GM19438 (cell line): ENCODE measurements around the gene ACOX3.

ENCODE experiments used
- ATAC-seq: cut with Tn5 transposase; IDR thresholded peaks from one replicate; pipeline ENCODE4 v1.9.1; 2021; ENCODE audit warnings: low read depth; ENCODE audit not compliant: unreplicated experiment

Gene ACOX3

GRCh38 chr4:8468746-8469535, 28.4 kb upstream of the ACOX3 start:
- peak; percentile 64 for ATAC-seq

- ATAC-seq, result no peak
Observed at GRCh38 chr4:8467016-8467415, 26.5 kb upstream of the ACOX3 start.

GRCh38 chr4:8465615-8466611, 25.4 kb upstream of the ACOX3 start:
- no peak for ATAC-seq

- ATAC-seq, result no peak
Observed at GRCh38 chr4:8464381-8464780, 23.9 kb upstream of the ACOX3 start.

- ATAC-seq, result no peak
Observed at GRCh38 chr4:8463811-8464210, 23.3 kb upstream of the ACOX3 start.

GRCh38 chr4:8461616-8462015, 21.1 kb upstream of the ACOX3 start:
- ATAC-seq, result no peak

- ATAC-seq, result no peak
Observed at GRCh38 chr4:8461086-8461485, 20.6 kb upstream of the ACOX3 start.

GRCh38 chr4:8459867-8460445, 19.4 kb upstream of the ACOX3 start:
- ATAC-seq, result no peak

- ATAC-seq, result no peak
Observed at GRCh38 chr4:8457646-8458252, 17.2 kb upstream of the ACOX3 start.

- no peak for ATAC-seq
Observed at GRCh38 chr4:8453957-8454356, 13.4 kb upstream of the ACOX3 start.

GRCh38 chr4:8451440-8452182, 11.1 kb upstream of the ACOX3 start:
- no peak for ATAC-seq

GRCh38 chr4:8446122-8446521, 5.6 kb upstream of the ACOX3 start:
- no peak for ATAC-seq

- no peak for ATAC-seq
Observed at GRCh38 chr4:8443801-8444200, 3.3 kb upstream of the ACOX3 start.

GRCh38 chr4:8442596-8443358, 2.3 kb upstream of the ACOX3 start:
- ATAC-seq, result no peak

GRCh38 chr4:8441499-8442091, 1.1 kb upstream of the ACOX3 start:
- no peak for ATAC-seq

- peak; percentile 2 for ATAC-seq
Observed at GRCh38 chr4:8439914-8440491, 520 bp downstream of the ACOX3 start.

GRCh38 chr4:8439168-8439567, 1.4 kb downstream of the ACOX3 start:
- no peak for ATAC-seq

- ATAC-seq, result no peak
Observed at GRCh38 chr4:8438743-8439142, 1.8 kb downstream of the ACOX3 start.

- ATAC-seq, result no peak
Observed at GRCh38 chr4:8437281-8437680, 3.2 kb downstream of the ACOX3 start.
